SK-N-MC (cell line): ENCODE results near the gene CALD1.

Source experiments
- EZH2 ChIP-seq: fragments of 200-600 bp; sonication (generic); IDR thresholded peaks from one replicate; pipeline ENCODE4 v1.6.1; 2017; ENCODE audit warnings: antibody characterized with exemption
- FOXP2 ChIP-seq: optimal IDR thresholded peaks from 2 replicates; pipeline ENCODE3; 2011; ENCODE audit warnings: mild to moderate bottlenecking, moderate library complexity; ENCODE audit not compliant: insufficient read depth; ENCODE audit errors: extremely low read length, control extremely low read depth

- TF ChIP-seq FOXP2 (no peak), EZH2 (no peak)
Observed at GRCh38 chr7:134804854-134805253, 25.4 kb downstream of the CALD1 start.
